HTERT RPE-1 (cell line): ENCODE results near the gene CPSF4L.

Experiments used
- in situ Hi-C: fragments of 300-500 bp; cut with MboI; formaldehyde crosslinking; loops from 4 replicates; pipeline ENCODE4 v1.14.3; 2020; ENCODE audit warnings: low sequenced_read_pairs

The CPSF4L gene

GRCh38 chr17:73289549-73290254, 28.0 kb upstream of the CPSF4L start:
- in situ Hi-C loops, result no loop called here

DNA sequence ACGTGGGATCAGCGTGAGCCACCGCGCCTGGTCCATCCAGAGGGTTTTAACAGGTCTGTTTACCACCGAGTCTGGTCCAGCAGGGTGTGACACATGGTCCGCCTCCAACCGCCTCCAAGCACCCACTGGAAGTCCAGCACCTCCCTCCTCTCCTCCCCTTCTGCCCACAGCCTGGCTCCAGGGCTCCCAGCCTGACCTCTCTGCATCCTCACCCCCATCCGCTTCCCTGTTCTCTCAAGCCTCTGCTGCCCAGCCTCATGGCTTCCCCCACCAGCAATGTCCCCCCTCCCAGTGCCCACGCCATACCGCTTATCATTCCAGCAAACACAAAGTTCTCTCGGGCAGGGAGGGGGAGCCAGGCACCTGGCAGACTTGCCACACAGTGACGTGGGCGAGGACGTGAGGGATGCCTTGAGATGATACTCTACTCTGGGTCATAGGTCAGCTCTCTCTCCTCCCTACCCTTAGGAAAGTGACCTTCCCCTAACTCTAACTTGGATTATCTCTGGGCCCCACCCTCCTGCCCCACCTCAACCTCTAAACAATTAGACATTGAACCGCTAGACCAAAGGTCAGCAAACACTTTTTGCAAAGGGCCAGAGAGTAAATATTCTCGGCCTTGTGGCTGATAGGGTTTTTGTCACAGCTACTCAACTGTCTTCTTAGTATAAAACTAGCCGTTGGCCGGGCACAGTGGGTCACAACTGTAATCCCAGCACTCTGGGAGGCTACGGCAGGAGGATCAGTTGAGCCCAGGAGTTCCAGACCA, 27.0 kb upstream of the CPSF4L start:
- in situ Hi-C loops, result no loop called here

GRCh38 chr17:73286863-73287296, 25.2 kb upstream of the CPSF4L start:
- in situ Hi-C loops, result no loop called here

- in situ Hi-C loops, result no loop called here
Measured at GRCh38 chr17:73285916-73286862, 24.5 kb upstream of the CPSF4L start.

DNA sequence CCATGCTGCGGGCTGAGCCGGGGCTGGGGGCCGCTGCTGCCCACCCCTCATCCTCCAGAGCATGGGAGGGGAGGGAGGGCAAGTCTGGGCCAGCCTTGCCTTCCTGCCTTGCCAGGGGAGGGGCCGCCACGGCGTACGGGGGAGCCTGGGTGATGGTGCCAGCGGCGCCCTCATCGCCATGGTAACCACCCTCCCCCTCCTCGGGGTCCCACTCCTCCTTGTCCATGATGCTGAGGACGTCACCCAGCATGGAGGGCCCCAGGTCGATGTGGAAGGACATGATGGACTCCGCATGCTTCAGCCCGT, 23.9 kb upstream of the CPSF4L start:
- in situ Hi-C loops, result no loop called here

- in situ Hi-C loops, result no loop called here
Measured at GRCh38 chr17:73284906-73285602, 23.4 kb upstream of the CPSF4L start.

GRCh38 chr17:73284354-73284753, 22.7 kb upstream of the CPSF4L start:
- in situ Hi-C loops, result no loop called here

DNA sequence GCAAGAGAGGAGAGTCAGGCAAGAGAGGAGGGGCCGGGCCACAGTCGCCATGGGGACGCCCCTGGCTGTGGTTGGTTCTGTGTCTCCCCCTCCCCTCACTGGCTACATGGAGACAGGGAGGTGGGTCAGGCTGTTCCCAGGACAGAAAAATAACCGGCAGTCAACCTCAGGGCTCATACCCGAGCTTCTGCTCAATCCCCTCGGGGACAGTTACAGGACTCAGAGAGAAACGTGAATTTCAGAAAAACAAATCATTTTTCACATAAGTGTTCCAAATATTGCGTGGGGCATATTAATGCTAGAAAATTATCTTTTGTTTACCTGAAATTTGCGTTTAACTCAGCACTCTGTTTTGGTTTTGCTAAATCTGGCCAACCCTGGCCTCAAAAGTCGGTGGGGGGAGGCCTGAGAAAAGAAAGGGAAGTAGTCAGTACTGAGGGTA, 22.2 kb upstream of the CPSF4L start:
- in situ Hi-C loops, result no loop called here

GRCh38 chr17:73283250-73283649, 21.6 kb upstream of the CPSF4L start:
- in situ Hi-C loops, result no loop called here

DNA sequence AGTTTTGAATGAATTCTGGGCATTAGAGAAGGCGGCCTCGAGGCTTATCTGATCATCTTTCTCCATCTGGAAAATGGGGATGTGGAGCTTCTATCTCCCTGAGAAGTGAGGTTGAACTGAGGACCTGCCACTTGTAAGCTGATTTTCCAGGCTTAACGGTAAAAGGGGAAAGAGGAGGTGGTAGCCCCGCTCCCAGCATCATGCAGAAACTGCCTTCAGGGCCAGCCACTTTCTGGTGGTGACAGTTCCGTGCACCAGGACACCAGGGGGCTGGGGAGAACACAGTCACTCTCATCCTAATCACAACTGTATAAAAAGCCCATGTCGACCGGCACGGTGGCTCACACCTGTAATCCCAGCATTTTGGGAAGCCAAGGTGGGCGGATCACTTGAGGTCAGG, 20.9 kb upstream of the CPSF4L start:
- in situ Hi-C loops, result no loop called here

DNA sequence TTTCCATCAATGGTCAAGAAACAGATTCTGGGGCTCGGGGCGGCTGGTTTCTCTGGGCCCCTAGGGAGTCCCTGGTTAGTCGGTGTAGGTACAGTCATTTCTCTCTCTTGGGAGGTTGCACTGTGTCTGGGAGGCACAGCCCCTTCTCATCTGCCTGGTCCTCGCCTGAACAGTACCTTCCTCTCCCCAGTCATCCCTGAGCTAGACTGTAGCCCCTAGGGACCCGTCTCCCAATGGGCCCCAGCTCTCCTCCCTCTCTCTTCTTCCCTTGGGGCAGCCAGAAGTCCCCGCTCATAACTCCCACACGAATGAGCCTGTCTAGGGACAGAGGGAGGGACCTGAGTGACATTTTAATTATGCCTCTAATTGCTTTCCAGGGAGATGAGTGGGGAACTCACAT, 20.2 kb upstream of the CPSF4L start:
- in situ Hi-C loops, result no loop called here

DNA sequence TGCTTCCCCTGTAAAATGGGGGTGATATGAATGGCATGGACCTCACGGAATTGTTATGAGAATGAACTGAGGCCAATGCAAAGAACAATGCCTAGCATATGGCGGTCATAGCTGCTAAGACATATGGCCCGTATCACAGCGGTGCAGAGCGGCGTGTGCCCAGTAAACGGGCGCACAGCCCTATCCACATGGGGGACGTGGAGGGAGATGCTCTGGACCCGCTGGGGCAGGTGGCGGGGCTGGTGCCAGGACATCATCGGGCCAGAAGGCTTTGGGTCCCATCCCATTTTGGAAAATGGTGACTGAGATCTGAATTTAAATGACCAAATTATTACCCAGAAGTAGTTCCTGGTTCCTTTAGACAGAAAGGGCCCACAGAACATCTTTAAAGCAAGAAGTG, 18.5 kb upstream of the CPSF4L start:
- in situ Hi-C loops, result no loop called here

DNA sequence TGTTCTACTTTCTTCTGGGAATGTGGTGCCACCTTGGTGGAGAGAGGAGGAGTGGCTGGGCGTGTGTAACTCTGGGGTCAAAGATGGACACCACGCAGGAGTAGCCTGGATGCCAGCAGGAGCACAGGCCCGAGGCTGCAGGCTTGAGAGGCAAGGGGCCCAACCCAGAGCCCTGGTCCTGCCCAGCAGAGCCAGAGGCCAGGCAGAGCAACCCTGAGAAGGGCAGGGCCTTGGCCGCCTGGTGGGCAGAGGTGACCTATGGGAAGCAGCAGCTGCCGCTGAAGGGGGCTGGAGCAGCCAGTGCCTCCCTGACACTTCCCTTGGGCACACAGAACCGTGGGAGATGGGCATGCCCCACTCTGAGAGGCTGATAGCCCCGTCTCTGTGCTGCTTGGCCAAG, 18.0 kb upstream of the CPSF4L start:
- in situ Hi-C loops, result no loop called here

GRCh38 chr17:73278465-73279453, 17.1 kb upstream of the CPSF4L start:
- in situ Hi-C loops, result no loop called here

GRCh38 chr17:73278049-73278464, 16.4 kb upstream of the CPSF4L start:
- in situ Hi-C loops, result no loop called here

GRCh38 chr17:73274490-73274889, 12.8 kb upstream of the CPSF4L start:
- in situ Hi-C loops, result no loop called here

DNA sequence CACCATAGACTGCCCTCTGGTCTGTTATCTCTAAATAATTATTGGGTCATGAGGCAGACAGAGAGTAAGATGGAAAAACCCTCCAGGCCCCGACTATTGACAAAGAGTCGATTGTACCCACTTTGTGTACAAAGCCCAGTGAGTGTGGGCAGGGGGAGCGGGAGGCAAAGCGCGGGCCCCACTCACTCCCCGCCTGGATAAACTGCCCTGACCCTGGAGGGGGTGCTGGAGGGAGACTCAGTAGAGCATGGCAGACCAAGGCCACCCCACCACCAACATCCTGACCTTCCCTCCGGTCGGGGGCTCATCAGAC, 11.2 kb upstream of the CPSF4L start:
- in situ Hi-C loops, result no loop called here

- in situ Hi-C loops, result no loop called here
Measured at GRCh38 chr17:73271072-73271471, 9.4 kb upstream of the CPSF4L start.

- in situ Hi-C loops, result no loop called here
Measured at GRCh38 chr17:73269791-73270190, 8.1 kb upstream of the CPSF4L start.

- in situ Hi-C loops, result no loop called here
Measured at GRCh38 chr17:73269329-73269615, 7.6 kb upstream of the CPSF4L start.
